GM19438 (cell line): ENCODE data around the gene PEPD.

Experiments used
- ATAC-seq: cut with Tn5 transposase; IDR thresholded peaks from one replicate; pipeline ENCODE4 v1.9.1; 2021; ENCODE audit warnings: low read depth; ENCODE audit not compliant: unreplicated experiment

PEPD gene

DNA sequence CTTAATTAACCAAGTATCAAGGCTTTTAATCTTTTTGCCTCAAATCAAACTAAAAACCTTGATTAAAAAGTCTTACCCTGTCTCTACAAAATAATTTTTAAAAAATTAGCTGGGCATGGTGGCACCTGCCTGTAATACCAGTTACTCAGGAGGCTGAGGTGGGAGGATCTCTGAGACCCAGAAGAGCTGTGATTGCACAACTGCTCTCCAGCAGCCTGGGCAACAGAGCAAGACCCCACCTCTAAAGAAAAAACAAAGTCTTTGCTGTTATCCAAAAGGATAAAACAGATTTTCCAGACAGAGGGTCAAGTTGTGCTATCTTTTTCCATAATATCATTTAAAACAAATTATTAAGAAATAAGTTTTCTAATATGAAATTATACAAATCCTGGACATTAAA is 174.9 kb downstream of the PEPD start:
- no peak for ATAC-seq

DNA sequence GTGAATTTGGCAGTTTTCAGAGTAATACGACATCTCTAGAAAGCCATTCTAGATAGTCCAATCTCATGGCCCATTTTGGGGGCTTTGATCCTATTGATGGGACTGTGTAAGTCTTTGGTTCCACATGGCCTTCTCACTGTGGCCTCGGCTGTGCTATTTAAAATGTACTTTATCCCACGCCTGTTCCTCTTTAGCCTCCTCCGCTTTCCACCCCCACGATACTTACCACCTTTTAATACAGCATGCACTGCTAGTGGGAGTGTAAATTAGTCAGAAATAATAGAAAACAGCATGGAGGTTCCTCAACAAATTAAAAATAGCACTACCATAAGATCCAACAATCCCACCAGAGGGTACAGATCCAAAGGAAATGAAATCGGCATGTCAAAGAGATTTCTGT is 176.4 kb downstream of the PEPD start:
- no peak for ATAC-seq

- ATAC-seq, result no peak
Observed at GRCh38 chr19:33344573-33344925, 177.0 kb downstream of the PEPD start.

DNA sequence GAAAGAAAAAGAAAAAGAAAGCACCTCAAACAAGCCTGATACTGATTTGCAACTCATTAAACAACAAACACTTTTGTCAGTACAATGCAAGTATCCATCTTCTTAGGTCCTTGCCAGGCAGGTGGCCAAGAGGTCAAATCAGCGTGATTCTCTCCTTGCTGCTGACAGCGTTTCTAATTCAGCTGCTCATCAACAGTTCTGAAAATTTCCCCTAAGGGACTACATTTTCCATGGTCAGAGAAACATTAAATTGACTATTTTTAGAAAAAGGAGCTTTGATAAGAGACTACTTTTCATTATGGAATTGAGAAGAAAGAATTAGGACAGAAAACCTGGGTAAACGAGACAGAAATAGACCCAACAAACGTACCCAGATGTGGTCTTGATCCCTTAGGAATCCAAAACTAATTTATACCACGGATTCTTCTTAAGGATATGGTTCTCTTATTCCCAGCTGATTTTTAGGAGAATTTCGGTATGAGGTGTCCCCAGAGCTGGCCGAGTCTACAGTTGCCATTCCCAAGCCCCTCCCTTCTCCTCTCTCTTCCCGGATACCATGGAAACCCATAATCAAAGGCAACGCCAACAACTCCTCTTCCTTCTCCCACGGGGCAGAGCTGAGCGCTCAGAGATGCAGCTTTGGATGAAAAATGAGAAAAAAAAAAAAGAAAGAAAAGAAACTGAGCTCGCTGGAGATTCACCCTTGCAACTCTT is 177.6 kb downstream of the PEPD start:
- ATAC-seq, result no peak

DNA sequence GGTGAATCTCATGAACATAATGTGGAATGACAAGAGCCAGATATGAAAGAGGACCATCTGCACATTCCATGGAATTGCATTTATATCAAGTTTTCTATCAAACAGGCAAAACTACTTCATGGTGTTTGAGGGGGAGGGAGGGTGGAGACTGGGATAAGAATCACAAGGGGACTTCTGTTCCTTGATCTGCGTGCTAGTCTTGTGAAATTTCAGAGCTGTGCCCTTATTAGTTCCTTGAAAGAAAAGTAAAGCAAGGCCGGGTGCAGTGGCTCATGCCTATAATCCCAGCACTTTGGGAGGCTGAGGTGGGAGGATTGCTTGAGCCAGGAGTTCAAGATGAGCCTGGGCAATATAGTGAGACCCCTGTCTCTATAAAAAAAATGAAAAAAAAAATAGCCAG is 178.3 kb downstream of the PEPD start:
- ATAC-seq, result no peak

GRCh38 chr19:33340991-33341390 is 180.6 kb downstream of the PEPD start:
- ATAC-seq, result no peak

DNA sequence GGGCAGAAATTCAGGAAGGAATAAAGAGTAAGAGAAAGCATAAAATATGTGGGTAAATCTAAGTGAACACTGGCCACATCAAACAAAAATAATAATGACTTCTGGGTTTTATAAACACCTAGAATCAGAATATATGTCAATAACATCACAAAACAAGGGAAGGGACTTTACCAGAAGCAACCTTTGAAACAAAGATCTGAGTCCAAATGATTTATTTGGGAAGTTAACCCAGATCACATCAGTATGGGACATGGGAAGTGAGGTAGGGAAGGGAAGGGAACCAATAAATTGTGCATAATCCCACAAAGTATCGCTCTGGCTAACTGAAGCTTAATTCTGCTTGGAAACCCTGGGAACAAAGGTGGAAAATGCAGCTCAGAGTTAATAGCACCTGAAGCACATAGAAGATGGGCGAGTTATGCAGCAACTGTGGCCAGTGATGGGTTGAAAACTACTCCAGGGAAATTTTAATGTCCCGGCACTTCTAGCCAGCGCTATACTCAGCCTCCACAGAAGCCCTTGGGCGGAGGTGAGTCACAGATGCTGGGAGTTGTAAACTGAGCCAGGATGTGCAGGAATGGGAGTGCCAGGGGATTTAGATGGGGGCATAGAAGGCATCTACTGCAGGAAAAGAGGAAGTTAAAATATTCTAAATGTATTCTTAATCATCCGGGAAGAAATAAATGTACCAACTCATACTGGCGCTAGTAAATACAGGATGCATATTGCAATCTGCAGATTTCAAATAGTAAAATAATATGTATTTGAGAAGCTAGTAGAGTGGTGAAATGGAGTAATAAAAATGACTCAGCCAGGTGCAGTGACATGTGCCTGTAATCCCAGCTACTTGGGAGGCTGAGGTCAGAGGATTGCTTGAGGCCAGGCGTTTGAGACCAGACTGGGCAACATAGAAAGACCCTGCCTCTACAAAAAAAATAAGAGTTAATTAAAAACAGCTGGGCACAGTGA is 182.3 kb downstream of the PEPD start:
- ATAC-seq, result no peak
